Activated naive CD4-positive, alpha-beta T cell (primary cell): ENCODE measurements around the gene ATP2B3.

Source experiments
- DNase-seq, 4 experiments: peaks; one replicate each; lab custom pipeline; 2025; lab: John Stamatoyannopoulos, UW

ATP2B3 gene

GRCh38 chrX:153517423-153517822, at the start of gene ATP2B3:
ATP2B3 (plus strand) TSS chrX:153517642; CDS start chrX:153536248, 18,606 bp downstream.
- no peak for DNase-seq

GRCh38 chrX:153468008-153468580, 49.3 kb upstream of the ATP2B3 start:
- DNase-seq, result no peak

- DNase-seq, result peak in 1 of 4 experiments; percentile 61
Observed at GRCh38 chrX:153469811-153470410, 47.5 kb upstream of the ATP2B3 start.

GRCh38 chrX:153470411-153471363, 46.8 kb upstream of the ATP2B3 start, which contains the start of gene HAUS7:
HAUS7 (minus strand) TSS chrX:153470576; CDS start chrX:153470557, 19 bp downstream.
- peak; percentile 81 to 90 (median 86) for DNase-seq

- no peak for DNase-seq
Observed at GRCh38 chrX:153471663-153472280, 45.7 kb upstream of the ATP2B3 start.

GRCh38 chrX:153473126-153473525, 44.3 kb upstream of the ATP2B3 start:
- DNase-seq, result no peak

GRCh38 chrX:153474266-153474665, 43.2 kb upstream of the ATP2B3 start:
- no peak for DNase-seq

- peak in 2 of 4 experiments; percentile 23 to 58 for DNase-seq
Observed at GRCh38 chrX:153474718-153475117, 42.7 kb upstream of the ATP2B3 start.

GRCh38 chrX:153475271-153475670, 42.2 kb upstream of the ATP2B3 start:
- DNase-seq, result no peak

GRCh38 chrX:153475751-153476281, 41.6 kb upstream of the ATP2B3 start:
- DNase-seq, result no peak

- no peak for DNase-seq
Observed at GRCh38 chrX:153476666-153477363, 40.6 kb upstream of the ATP2B3 start.

GRCh38 chrX:153477364-153477857, 40.0 kb upstream of the ATP2B3 start:
- no peak for DNase-seq

- DNase-seq, result no peak
Observed at GRCh38 chrX:153477901-153478300, 39.5 kb upstream of the ATP2B3 start.

GRCh38 chrX:153478746-153479145, 38.7 kb upstream of the ATP2B3 start:
- no peak for DNase-seq

GRCh38 chrX:153481043-153481442, 36.4 kb upstream of the ATP2B3 start:
- no peak for DNase-seq

- DNase-seq, result no peak
Observed at GRCh38 chrX:153482376-153483015, 34.9 kb upstream of the ATP2B3 start.

- DNase-seq, result no peak
Observed at GRCh38 chrX:153485396-153486080, 31.9 kb upstream of the ATP2B3 start.

- no peak for DNase-seq
Observed at GRCh38 chrX:153486171-153486570, 31.3 kb upstream of the ATP2B3 start.

GRCh38 chrX:153487590-153488071, 29.8 kb upstream of the ATP2B3 start:
- DNase-seq, result no peak
